H1 (cell line): ENCODE results near the gene FOXN1. TPM values are rescaled to one million over a fixed set of nuclear protein-coding genes. Genes with fewer than 3 reads are reported as not detected.

Experiments used
- ATF3 ChIP-seq: IDR thresholded peaks from 2 replicates; pipeline ENCODE4 v1.6.1; 2011; ENCODE audit warnings: low read depth, mild to moderate bottlenecking, low read length; ENCODE audit not compliant: insufficient read depth
- BACH1 ChIP-seq: IDR thresholded peaks from 2 replicates; pipeline ENCODE4 v1.6.1; 2012; ENCODE audit warnings: low read length, improper control_type of control experiment
- BRCA1 ChIP-seq: IDR thresholded peaks from 2 replicates; pipeline ENCODE4 v1.6.1; 2012; ENCODE audit warnings: low read depth, low read length, improper control_type of control experiment
- CHD7 ChIP-seq: fragments of 300-600 bp; sonication (generic); IDR thresholded peaks from 2 replicates; pipeline ENCODE4 v1.7.1; 2012; ENCODE audit warnings: low read length, moderate library complexity, mild to moderate bottlenecking, inconsistent platforms; ENCODE audit not compliant: insufficient replicate concordance
- FOSL1 ChIP-seq: IDR thresholded peaks from 2 replicates; pipeline ENCODE4 v1.6.1; 2011; ENCODE audit warnings: mild to moderate bottlenecking, low read depth, low read length, moderate library complexity; ENCODE audit not compliant: insufficient read depth
- GTF2F1 ChIP-seq: IDR thresholded peaks from 2 replicates; pipeline ENCODE4 v1.6.1; 2012; ENCODE audit warnings: low read depth, low read length, improper control_type of control experiment, borderline replicate concordance
- KDM1A ChIP-seq: fragments of 200-600, 300-600 bp; sonication (generic); IDR thresholded peaks from 2 replicates; pipeline ENCODE4 v1.7.1; 2016; ENCODE audit warnings: mild to moderate bottlenecking, low read length, borderline replicate concordance
- POLR2A ChIP-seq, 2 experiments: IDR thresholded peaks; 1 replicate in 1 of 2; 2 replicates in 1 of 2; pipeline ENCODE4 v1.6.1; 2011; ENCODE audit warnings: low read depth in 2 of 2, low read length in 2 of 2, mild to moderate bottlenecking in 2 of 2; ENCODE audit errors: control extremely low read depth in 1 of 2
- SIN3A ChIP-seq, 2 experiments: IDR thresholded peaks in 1 of 2; conservative IDR thresholded peaks in 1 of 2; 2 replicates each; pipeline ENCODE4 v1.6.1; 2011 to 2012; ENCODE audit warnings: low read length in 2 of 2, improper control_type of control experiment in 1 of 2, low read depth in 1 of 2, mild to moderate bottlenecking in 1 of 2
- SP2 ChIP-seq: IDR thresholded peaks from 2 replicates; pipeline ENCODE4 v1.6.1; 2012; ENCODE audit warnings: mild to moderate bottlenecking, low read length, inconsistent platforms
- SP4 ChIP-seq: IDR thresholded peaks from 2 replicates; pipeline ENCODE4 v1.6.1; 2012; ENCODE audit warnings: low read length, inconsistent platforms
- YY1 ChIP-seq: IDR thresholded peaks from 2 replicates; pipeline ENCODE4 v1.6.1; 2011; ENCODE audit warnings: low read depth, mild to moderate bottlenecking, low read length
- ZNF274 ChIP-seq: IDR thresholded peaks from 2 replicates; pipeline ENCODE4 v1.7.0; 2012; ENCODE audit warnings: low read length, borderline replicate concordance; ENCODE audit errors: extremely low read depth
- polyA plus RNA-seq, 7 experiments: library from polyadenylated mRNA; depleted of rRNA in 3 of 7; stranded (reverse) in 5 of 7; unstranded in 2 of 7; fragments of >200 nt in 5 of 7; fragments of 200-250 nt in 2 of 7; gene quantifications; 1 replicate in 5 of 7; 2 replicates in 1 of 7; 4 replicates in 1 of 7; pipeline versions ENCODE4 v1.2.1 to v1.2.3, GENCODE V29; 2011 to 2013; ENCODE audit warnings: missing spikeins in 2 of 7, mixed read lengths in 2 of 7
- total RNA-seq: library from RNA; stranded (reverse); fragmentation: NEBNext Ultra II Directional; extraction: Animal tissue kit (Norgen Biotek cat#: 25700); gene quantifications from 2 replicates; pipeline ENCODE4 v1.2.1, GENCODE V29; 2021

The FOXN1 gene
- total and polyA plus RNA-seq, 2 of the 8 experiments (the other 6 are each of a cell fraction or from before 2014, with no cell fraction given) = not detected

GRCh38 chr17:28523186-28523585, 17.0 kb downstream of the FOXN1 start (continued):
- no peak for TF ChIP-seq CHD7
- TF ChIP-seq FOSL1 = no peak
- no peak for TF ChIP-seq POLR2A (IDR thresholded peaks at IDR 0.05; ENCODE audit: control extremely low read depth in 1 of 2, low read depth in 2 of 2, low read length in 2 of 2)
- no peak for TF ChIP-seq GTF2F1
- no peak for TF ChIP-seq KDM1A
- TF ChIP-seq BACH1 = no peak
- no peak for TF ChIP-seq BRCA1
- TF ChIP-seq SP2 = no peak
- no peak for TF ChIP-seq ZNF274
- no peak for TF ChIP-seq YY1
- TF ChIP-seq ATF3 = no peak
- no peak for TF ChIP-seq SIN3A (conservative IDR thresholded peaks at IDR 0.05 in 1 of 2, IDR thresholded peaks at IDR 0.05 in 1 of 2; ENCODE audit: low read depth in 1 of 2, low read length in 2 of 2)
- TF ChIP-seq SP4 = no peak
